Mesodermal cell (in vitro differentiated cells): ENCODE data around the gene PDLIM5.
"Not testable (repeated sequence)": the region's sequence is repeated elsewhere in the genome, so short reads cannot be mapped to it uniquely, and the experiment has no call there.

Source experiments
- H3K27ac ChIP-seq: 2 replicates; pipeline ENCODE4 v1.7.0; 2013; ENCODE audit warnings: mild to moderate bottlenecking, low read depth, low read length, moderate library complexity; ENCODE audit not compliant: severe bottlenecking
- H3K36me3 ChIP-seq: 2 replicates; pipeline ENCODE4 v1.7.1; 2013; ENCODE audit warnings: mild to moderate bottlenecking, low read length, moderate library complexity; ENCODE audit not compliant: control insufficient read depth, insufficient read depth
- H3K4me1 ChIP-seq: one replicate; pipeline ENCODE4 v1.7.1; 2013; ENCODE audit warnings: mild to moderate bottlenecking, low read length; ENCODE audit not compliant: insufficient read depth, control insufficient read depth, poor library complexity, severe bottlenecking
- H3K4me3 ChIP-seq: 2 replicates; pipeline ENCODE4 v1.7.0; 2013; ENCODE audit warnings: low read length, control low read depth, mild to moderate bottlenecking; ENCODE audit not compliant: insufficient read depth, poor library complexity, severe bottlenecking; ENCODE audit errors: extremely low read depth
- H3K9me3 ChIP-seq: 2 replicates; pipeline ENCODE4 v1.7.1; 2013; ENCODE audit warnings: mild to moderate bottlenecking, low read length, moderate library complexity; ENCODE audit not compliant: control insufficient read depth
- WGBS, 2 experiments: methylation state at CpG; one replicate each; pipeline ENCODE4 v1.1.5; 2013; ENCODE audit warnings: missing lambda C conversion rate in 2 of 2; ENCODE audit not compliant: insufficient coverage in 2 of 2; 5-methylcytosine and 5-hydroxymethylcytosine counted together

Gene PDLIM5

GRCh38 chr4:94650134-94650495 is 198.4 kb downstream of the PDLIM5 start:
- no peaks in the 10 kb centered on the region for H3K4me1 ChIP-seq
- no peak overlapping the region for H3K27ac ChIP-seq
- H3K4me3 ChIP-seq: no peak overlapping the region
- H3K9me3 ChIP-seq: no peaks in the 10 kb centered on the region
- 80% methylated on average over 1 of the region's 5 CpGs; no CpG with 5 or more reads in 1 of the 2 experiments for WGBS, 2 experiments
- peaks cover 54% of the 10 kb centered on the region for H3K36me3 ChIP-seq

DNA sequence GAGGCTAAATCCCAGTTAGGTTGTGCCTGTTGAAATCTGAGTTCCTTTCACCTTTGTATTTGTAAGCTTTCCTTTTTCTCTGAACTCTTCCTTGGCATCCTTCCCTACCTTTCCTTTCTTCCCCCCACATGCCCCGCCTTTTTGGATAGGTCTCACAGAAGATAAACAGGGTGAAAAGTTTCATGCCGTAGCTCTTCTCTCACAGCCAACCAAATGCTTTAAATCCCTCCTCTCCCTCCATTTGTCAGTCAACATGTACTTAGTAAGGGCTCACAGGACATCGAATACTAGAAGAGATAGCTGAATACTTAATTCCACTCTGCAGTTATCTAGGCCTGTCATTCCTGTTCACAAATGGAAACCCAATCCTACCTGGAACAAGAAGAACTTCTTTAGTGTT is 198.9 kb downstream of the PDLIM5 start:
- Histone ChIP-seq H3K9me3 (no peaks in the 10 kb centered on the region), H3K4me1 (no peaks in the 10 kb centered on the region), H3K4me3 (no peak overlapping the region), H3K36me3 (peaks cover 56% of the 10 kb centered on the region), H3K27ac (no peak overlapping the region)
- 100% methylated on average over 1 to 2 of the region's 3 CpGs for WGBS, 2 experiments

GRCh38 chr4:94653095-94653649 is 201.4 kb downstream of the PDLIM5 start:
- H3K9me3 ChIP-seq: no peaks in the 10 kb centered on the region
- H3K4me3 ChIP-seq: no peak overlapping the region
- no peak overlapping the region for H3K27ac ChIP-seq
- 92% methylated on average over 2 of the region's 3 CpGs; no CpG with 5 or more reads in 1 of the 2 experiments for WGBS, 2 experiments
- no peaks in the 10 kb centered on the region for H3K4me1 ChIP-seq
- peaks cover 56% of the 10 kb centered on the region for H3K36me3 ChIP-seq

DNA sequence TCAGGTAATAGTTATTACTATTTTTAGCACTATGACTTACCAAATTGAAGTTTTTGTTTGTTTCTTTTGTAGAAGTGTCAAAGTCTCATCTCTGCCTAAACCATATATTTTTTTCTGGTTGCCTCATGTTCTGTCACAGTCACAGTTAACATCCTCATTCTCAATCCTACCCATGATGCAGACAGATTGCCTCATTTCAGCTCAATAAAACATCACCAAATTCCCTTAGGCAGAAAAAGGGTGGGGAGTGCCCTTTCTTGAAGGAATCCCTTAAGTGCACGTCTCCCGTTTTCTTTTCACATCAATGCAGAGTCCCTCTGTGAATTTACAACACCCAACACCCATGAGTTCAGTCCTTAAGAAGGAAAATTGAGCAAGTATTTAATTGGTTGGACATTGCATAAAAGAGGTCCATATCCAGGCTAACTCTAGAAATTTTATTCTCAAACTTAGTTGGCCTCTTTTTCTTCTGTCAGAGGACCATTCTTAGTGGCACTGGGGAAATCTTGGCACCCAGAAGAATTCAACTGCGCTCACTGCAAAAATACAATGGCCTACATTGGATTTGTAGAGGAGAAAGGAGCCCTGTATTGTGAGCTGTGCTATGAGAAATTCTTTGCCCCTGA is 202.4 kb downstream of the PDLIM5 start:
- no peaks in the 10 kb centered on the region for H3K4me1 ChIP-seq
- no peak overlapping the region for H3K27ac ChIP-seq
- no peaks in the 10 kb centered on the region for H3K9me3 ChIP-seq
- H3K36me3 ChIP-seq: peaks cover 62% of the 10 kb centered on the region
- no peak overlapping the region for H3K4me3 ChIP-seq
- whole genome bisulfite sequencing, 2 experiments: no CpG with 5 or more reads among the region's 3 CpGs

DNA sequence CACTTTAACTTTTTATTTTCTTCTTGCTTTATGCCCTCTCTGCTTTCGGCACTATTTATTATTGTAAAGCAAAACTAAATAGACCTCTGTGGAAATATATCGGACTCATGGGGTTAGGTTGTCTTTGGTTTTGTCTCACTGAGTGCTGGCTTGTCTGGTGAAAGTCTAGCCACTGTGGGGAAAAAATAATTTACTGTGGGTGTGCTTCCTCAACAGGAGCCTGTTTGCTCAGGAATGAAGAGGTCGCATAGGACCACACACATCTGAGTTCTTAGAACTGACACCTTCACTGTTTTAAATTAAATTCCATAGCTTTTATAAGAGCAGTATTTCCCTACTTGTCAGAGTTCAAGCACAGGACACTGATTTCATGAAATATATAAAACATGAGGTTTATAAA is 203.0 kb downstream of the PDLIM5 start:
- no peak overlapping the region for H3K27ac ChIP-seq
- WGBS, 2 experiments: 100% methylated on average over 1 of the region's 3 CpGs; no CpG with 5 or more reads in 1 of the 2 experiments
- peaks cover 63% of the 10 kb centered on the region for H3K36me3 ChIP-seq

DNA sequence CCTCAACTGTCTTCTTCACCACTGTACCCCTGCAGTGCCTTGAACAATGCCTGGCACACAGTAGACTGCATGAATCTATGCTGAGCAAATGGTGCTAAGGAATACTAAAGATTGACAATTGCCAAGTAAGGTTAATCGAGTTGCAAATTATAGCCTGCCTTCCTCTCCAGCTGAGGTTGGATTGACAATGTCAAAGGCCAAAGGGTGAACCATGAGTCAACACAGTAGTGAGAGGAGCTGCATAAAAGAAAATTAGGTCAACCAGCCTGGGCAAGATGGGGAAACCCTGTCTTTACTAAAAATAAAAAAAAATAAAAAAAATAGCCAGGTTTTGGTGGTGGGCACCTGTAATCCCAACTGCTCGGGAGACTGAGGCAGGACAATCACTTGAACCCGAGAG is 208.9 kb downstream of the PDLIM5 start:
- Histone ChIP-seq H3K27ac (no peak overlapping the region), H3K9me3 (no peaks in the 10 kb centered on the region), H3K36me3 (peaks cover 59% of the 10 kb centered on the region), H3K4me1 (no peaks in the 10 kb centered on the region), H3K4me3 (no peak overlapping the region)
- WGBS, 2 experiments: 79 to 83% methylated on average over 3 of the region's 3 CpGs

More for the DNA sequence above, 203.0 kb downstream of the PDLIM5 start:
- H3K4me1 ChIP-seq: no peaks in the 10 kb centered on the region
- H3K9me3 ChIP-seq: no peaks in the 10 kb centered on the region
- H3K4me3 ChIP-seq: no peak overlapping the region

- H3K9me3 ChIP-seq, H3K4me3 ChIP-seq, H3K27ac ChIP-seq, H3K4me1 ChIP-seq: not testable (repeated sequence)
- 88% methylated on average over 3 of the region's 5 CpGs for WGBS, 2 experiments
- peaks cover 60% of the 10 kb centered on the region for H3K36me3 ChIP-seq
Observed at GRCh38 chr4:94665021-94665420, 213.3 kb downstream of the PDLIM5 start.

DNA sequence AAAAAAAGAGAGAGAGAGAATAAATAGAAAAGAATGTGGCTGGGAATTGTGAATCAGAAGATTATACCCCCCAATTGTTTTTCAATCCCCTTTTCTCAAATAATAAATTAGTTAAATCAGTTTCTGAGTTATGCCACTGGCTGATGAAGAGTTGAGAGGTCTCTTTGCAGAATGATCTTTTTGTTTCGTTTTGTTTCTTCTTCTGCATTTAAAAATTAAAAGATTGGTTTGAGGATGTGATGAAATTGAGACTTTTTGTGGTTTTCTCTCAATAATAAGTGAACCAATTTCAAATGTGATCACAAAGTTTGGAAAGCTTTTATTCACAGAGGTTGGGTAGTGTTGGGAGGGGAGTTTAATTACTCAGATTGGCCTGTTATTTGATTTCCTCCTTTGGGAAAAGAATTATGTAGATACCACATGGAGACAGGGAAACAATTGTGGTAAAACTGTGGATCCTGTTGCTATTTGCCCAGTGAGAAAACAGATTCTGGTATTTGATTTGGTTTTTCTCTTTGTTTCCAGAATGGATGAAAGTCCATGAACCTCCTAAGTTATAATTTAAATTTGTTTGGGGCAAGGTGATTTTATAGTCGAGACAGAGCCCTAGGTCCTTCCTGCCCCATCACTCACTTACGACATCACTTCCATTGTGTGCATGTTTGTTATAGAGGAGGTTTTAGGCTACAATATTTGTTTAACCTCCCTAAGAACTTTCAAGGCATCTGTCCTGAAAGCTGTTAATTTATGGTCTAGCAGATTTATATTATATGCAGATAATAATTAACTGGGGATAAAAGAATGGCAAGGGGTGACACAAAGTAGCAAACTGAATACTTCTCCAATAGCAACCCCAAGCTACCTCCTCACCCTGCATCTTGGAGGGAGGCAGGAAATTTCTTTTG is 214.0 kb downstream of the PDLIM5 start:
- WGBS, 2 experiments: 86% methylated on average over 1 of the region's 3 CpGs; no CpG with 5 or more reads in 1 of the 2 experiments
- peaks cover 52% of the 10 kb centered on the region for H3K36me3 ChIP-seq
- H3K4me3 ChIP-seq: no peak overlapping the region
- no peaks in the 10 kb centered on the region for H3K4me1 ChIP-seq
- no peak overlapping the region for H3K27ac ChIP-seq
- no peaks in the 10 kb centered on the region for H3K9me3 ChIP-seq

DNA sequence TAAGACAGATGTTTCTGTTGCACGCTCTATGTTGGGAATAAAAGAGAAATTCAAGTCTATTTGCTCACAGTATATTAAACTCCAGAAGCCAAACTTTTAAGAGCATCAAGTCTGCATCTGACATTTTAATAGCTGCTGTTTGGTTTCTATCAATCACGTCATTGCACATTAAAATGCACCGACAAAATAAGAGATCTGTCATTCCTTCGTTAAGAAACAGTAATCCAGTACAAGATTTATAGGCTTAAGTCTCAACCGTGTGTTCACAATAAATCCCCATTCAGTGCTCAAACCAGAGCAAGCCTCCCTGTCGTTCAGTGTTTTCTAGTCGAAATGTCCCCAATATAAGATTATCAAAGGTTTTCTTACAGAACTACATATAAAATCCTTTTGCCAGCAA is 217.0 kb downstream of the PDLIM5 start:
- Histone ChIP-seq H3K4me3 (no peak overlapping the region), H3K27ac (no peak overlapping the region), H3K9me3 (no peaks in the 10 kb centered on the region), H3K36me3 (peaks cover 32% of the 10 kb centered on the region), H3K4me1 (no peaks in the 10 kb centered on the region)
- 90 to 93% methylated on average over 6 of the region's 7 CpGs for WGBS, 2 experiments

- no peaks in the 10 kb centered on the region for H3K9me3 ChIP-seq
Observed at GRCh38 chr4:94669672-94670664, 218.2 kb downstream of the PDLIM5 start.

More at GRCh38 chr4:94669672-94670664, 218.2 kb downstream of the PDLIM5 start:
- peaks cover 26% of the 10 kb centered on the region for H3K36me3 ChIP-seq
- no peaks in the 10 kb centered on the region for H3K4me1 ChIP-seq
- H3K4me3 ChIP-seq: no peak overlapping the region
- 88% methylated on average over 1 of the region's 6 CpGs; no CpG with 5 or more reads in 1 of the 2 experiments for whole genome bisulfite sequencing, 2 experiments
- H3K27ac ChIP-seq: no peak overlapping the region
